ENCODE data around the gene TALDO1.

DNA sequence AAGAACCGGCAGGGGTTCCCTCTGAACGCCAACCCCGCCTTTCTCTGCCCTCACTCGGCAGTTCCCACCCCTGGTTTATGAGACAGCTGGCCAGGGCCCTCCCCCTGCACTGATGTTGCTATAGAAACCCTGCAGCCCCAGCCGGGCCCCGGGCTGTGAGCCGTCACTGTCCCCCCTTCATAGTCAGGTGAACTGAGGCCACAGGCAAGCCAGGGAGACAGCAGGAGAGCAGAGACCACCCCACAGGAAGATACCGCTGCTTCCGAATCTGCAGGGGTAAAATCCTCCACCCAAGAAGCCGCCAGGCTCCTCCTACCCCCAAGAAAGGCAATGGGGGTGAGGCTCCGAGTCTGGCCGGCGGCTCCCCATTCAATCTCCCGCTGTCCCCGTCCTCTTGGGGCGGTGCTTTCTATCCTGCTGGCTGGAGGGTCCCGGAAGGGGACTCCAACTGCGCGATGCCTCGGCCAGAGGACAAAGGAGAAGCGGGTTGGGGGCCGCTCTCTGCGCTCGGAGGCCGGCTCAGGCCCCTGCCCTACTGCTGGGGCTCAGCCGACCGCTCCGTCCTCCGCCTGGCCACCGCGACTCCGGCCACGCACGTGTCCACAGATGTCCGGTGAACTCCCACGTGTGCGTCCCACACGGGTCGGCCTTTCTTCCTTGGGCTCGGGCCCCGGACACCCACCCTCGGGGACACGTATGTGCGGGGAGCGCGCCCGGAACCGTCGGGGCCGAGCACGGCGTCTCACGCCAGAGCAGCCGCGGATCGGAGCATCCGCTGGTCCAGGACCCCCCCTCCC, 50.2 kb downstream of the TALDO1 start:
- TF ChIP-seq, protein P1, sequence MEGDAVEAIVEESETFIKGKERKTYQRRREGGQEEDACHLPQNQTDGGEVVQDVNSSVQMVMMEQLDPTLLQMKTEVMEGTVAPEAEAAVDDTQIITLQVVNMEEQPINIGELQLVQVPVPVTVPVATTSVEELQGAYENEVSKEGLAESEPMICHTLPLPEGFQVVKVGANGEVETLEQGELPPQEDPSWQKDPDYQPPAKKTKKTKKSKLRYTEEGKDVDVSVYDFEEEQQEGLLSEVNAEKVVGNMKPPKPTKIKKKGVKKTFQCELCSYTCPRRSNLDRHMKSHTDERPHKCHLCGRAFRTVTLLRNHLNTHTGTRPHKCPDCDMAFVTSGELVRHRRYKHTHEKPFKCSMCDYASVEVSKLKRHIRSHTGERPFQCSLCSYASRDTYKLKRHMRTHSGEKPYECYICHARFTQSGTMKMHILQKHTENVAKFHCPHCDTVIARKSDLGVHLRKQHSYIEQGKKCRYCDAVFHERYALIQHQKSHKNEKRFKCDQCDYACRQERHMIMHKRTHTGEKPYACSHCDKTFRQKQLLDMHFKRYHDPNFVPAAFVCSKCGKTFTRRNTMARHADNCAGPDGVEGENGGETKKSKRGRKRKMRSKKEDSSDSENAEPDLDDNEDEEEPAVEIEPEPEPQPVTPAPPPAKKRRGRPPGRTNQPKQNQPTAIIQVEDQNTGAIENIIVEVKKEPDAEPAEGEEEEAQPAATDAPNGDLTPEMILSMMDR (conservative IDR thresholded peaks at IDR 0.05; ENCODE audit: low read depth, low read length): no peak
- no peak for TF ChIP-seq EZH2 (IDR thresholded peaks at IDR 0.05; ENCODE audit: borderline replicate concordance, low read depth, low read length, poor library complexity, severe bottlenecking)
